Bronchial epithelial cell (primary cell): ENCODE data around the gene RCAN2. TPM values are rescaled to one million over a fixed set of nuclear protein-coding genes. Genes with fewer than 3 reads are reported as not detected.

ENCODE experiments used
- DNase-seq: peaks from one replicate; pipeline ENCODE4 v3.0.0-alpha.2; 2010; ENCODE audit warnings: low read depth
- FAIRE-seq: peaks from 2 replicates; lab custom pipeline; 2011; peaks lifted over from hg19 to GRCh38; lab: Jason Lieb, UNC
- H3K27me3 ChIP-seq: 2 replicates; pipeline ENCODE4 v1.5.1; 2011; ENCODE audit warnings: low read length; ENCODE audit not compliant: control insufficient read depth, insufficient read depth
- H3K36me3 ChIP-seq: 2 replicates; pipeline ENCODE4 v1.5.1; 2011; ENCODE audit warnings: low read length; ENCODE audit not compliant: control insufficient read depth, insufficient read depth
- H3K4me3 ChIP-seq: 2 replicates; pipeline ENCODE4 v1.5.1; 2011; ENCODE audit warnings: mild to moderate bottlenecking, low read depth, low read length, control low read depth
- total RNA-seq: library from RNA; depleted of rRNA; stranded (reverse); fragments of >200 nt; gene quantifications from 2 replicates; pipeline ENCODE4 v1.2.1, GENCODE V29; 2014
- TF ChIP-seq, protein P1 (sequence below): IDR thresholded peaks from 2 replicates; pipeline ENCODE4 v1.5.1; 2011; ENCODE audit warnings: mild to moderate bottlenecking, moderate library complexity, low read length, control low read depth, inconsistent platforms; ENCODE audit not compliant: insufficient read depth, severe bottlenecking

The RCAN2 gene
- total RNA-seq, 1 donor from 2014 or later = under 0.01 TPM

DNA sequence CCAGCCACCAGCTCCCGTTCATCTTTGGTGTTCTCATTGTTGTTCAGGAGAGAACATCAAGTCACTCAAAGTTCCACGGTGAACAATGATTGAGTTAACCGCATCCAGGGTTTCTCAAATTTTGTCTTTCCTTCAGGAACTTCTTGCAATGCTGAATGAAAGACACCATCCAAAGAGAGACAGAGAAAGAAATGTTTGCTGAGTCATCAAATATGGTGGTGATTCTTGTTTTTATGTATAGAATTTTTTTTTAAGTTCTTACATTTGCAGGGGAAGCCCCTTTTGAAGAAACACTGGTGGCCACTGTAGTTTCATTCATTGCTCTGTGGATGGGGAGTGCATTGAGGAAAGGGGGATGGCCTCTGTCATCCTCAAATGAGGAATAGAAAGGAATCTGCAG, 258.1 kb downstream of the RCAN2 start:
- no peaks in the 10 kb centered on the region for H3K27me3 ChIP-seq
- no peak for FAIRE-seq
- TF ChIP-seq, protein P1, sequence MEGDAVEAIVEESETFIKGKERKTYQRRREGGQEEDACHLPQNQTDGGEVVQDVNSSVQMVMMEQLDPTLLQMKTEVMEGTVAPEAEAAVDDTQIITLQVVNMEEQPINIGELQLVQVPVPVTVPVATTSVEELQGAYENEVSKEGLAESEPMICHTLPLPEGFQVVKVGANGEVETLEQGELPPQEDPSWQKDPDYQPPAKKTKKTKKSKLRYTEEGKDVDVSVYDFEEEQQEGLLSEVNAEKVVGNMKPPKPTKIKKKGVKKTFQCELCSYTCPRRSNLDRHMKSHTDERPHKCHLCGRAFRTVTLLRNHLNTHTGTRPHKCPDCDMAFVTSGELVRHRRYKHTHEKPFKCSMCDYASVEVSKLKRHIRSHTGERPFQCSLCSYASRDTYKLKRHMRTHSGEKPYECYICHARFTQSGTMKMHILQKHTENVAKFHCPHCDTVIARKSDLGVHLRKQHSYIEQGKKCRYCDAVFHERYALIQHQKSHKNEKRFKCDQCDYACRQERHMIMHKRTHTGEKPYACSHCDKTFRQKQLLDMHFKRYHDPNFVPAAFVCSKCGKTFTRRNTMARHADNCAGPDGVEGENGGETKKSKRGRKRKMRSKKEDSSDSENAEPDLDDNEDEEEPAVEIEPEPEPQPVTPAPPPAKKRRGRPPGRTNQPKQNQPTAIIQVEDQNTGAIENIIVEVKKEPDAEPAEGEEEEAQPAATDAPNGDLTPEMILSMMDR = no peak
- H3K36me3 ChIP-seq = no peaks in the 10 kb centered on the region
- DNase-seq = no peak
- H3K4me3 ChIP-seq = no peak overlapping the region

DNA sequence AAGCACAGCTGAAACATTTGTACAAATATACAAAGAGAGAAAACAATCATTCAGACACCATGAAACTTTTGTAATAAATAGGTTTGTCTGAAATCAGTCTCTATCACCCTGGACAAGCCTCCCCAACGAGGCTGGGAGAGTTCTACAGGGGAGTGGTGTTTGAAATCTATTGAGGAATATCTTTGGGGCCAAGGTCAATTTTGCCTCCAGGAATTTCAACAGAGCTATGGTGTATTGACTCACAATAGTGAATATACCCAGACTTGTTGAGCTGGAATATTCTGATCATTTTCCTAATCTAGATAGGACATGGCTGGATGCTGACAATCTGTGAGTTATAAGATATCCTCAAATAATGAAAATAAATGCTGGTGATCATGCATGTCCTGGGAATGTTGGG, 269.0 kb downstream of the RCAN2 start:
- H3K27me3 ChIP-seq = no peaks in the 10 kb centered on the region
- FAIRE-seq (no peak), DNase-seq (no peak)
- TF ChIP-seq, protein P1 = no peak
- H3K4me3 ChIP-seq = no peak overlapping the region
- H3K36me3 ChIP-seq = no peaks in the 10 kb centered on the region

DNA sequence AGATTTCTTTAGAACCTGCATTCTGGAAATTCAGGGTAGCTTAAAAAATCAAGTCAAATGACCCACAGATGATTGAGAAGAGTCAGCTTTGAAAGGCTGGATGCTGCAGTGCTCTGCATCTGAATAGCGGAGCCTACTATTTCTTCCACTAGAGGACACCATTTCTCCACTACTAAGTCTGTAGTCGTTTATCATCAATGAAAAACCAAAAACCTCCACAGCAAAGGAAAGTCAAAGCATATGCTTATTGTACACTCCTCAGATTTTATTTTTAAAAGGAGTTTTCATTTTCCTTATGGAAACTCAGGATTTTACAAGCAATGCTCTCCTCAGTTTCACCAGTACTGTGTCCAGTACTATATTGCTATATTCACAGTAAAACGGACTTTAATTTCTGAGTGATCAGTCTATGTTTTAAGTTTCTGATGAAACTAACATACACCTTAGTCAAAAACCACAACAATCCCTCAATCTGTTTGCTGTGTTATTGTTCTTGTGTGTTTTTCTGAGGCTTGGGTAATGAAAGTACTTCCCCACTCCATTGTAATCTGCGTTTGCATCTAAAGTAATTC, 269.9 kb downstream of the RCAN2 start:
- TF ChIP-seq, protein P1 = peak; percentile 63
- FAIRE-seq (no peak), DNase-seq (peak; percentile 31)
- Histone ChIP-seq H3K27me3 (no peaks in the 10 kb centered on the region), H3K36me3 (no peaks in the 10 kb centered on the region), H3K4me3 (no peak overlapping the region)

DNA sequence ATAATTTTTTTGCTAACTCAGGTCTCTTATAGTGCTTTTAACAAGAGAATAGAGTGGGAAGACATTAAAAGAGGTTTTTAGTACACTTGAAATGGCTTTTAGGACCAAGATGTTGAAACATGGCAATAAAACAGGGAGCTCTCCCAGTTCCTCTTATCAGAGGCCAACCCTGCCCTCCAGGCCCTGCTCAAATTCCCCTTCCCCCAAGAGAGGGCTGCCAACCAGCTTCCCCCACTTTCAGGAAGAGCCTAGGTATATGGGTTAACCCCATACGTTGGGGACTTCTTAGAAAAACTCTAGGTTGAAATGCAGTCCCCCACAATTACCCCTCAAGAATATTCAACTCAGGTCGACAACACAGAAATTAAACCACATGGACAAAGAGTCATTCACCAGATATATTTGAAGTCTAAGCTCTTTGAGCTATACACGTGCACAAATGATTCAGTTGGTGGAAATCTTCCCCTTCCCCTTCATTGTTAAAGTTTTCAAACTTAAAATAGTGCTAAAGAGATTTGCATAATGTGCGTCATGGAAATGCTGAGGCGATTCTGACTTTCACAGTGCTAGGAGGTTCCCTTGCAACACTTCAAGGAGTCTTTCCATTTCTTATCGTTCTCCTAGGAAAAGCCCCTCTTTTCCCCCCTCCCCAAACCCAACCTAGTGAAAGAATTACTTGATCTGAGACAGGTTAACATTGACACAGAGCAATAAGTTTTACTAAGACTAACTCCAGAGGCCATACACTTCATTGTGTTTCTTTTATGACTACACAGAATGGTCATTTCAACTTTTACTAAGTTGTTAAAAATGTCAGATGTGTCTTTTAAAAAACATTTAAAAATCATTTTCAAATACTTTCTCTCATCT, 270.7 kb downstream of the RCAN2 start:
- no peaks in the 10 kb centered on the region for H3K36me3 ChIP-seq
- no peak overlapping the region for H3K4me3 ChIP-seq
- DNase-seq (no peak), FAIRE-seq (no peak)
- H3K27me3 ChIP-seq = no peaks in the 10 kb centered on the region
- TF ChIP-seq, protein P1 = no peak

DNA sequence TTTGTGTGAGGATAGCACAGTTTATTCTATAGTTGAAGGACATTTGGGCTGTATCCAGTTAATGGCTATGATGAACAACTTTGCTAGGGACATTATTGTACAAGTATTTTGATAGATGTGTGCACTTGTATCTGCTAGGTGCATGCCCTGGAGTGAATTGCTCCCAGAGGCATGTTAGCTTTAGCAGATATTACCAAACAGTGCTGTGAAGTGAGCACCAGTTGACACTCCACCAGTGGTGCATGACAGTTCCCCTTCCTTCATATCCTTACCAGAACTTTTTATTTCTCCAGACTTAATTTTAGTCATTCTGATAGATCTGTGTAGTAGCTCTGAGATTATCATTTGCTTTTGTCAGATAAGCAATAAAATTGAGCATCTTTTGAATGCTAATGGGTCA, 271.6 kb downstream of the RCAN2 start:
- no peaks in the 10 kb centered on the region for H3K27me3 ChIP-seq
- FAIRE-seq (no peak), DNase-seq (no peak)
- no peak overlapping the region for H3K4me3 ChIP-seq
- TF ChIP-seq, protein P1 = no peak
- H3K36me3 ChIP-seq = no peaks in the 10 kb centered on the region
